ENCODE data around the gene NFXL1. TPM values are rescaled to one million over a fixed set of nuclear protein-coding genes. Genes with fewer than 3 reads are reported as not detected.

Gene NFXL1
- total and polyA plus RNA-seq, 2 of the 4 experiments (the other 2 are of a cell fraction) = 13.9 to 23.1 TPM

GRCh38 chr4:47801481-47802002, 112.8 kb downstream of the NFXL1 start:
- ChIA-PET POLR2A (ENCODE audit: unreplicated experiment) (no interaction called here), CTCF (no interaction called here)
- no peak overlapping the region for H4K5ac ChIP-seq (ENCODE audit: low read depth, low read length)
- no peak for TF ChIP-seq NFE2L2 (IDR thresholded peaks at IDR 0.05; ENCODE audit: low read depth, low read length)
- TF ChIP-seq SMC3 (IDR thresholded peaks at IDR 0.05; ENCODE audit: low read depth, low read length) = no peak
- H2AK9ac ChIP-seq (replicated peaks; ENCODE audit: low read depth, low read length, poor library complexity) = no peak overlapping the region
- no peaks in the 10 kb centered on the region for H3K79me1 ChIP-seq (ENCODE audit: low read depth in 1 of 2, low read length in 2 of 2)
- H3K23ac ChIP-seq (ENCODE audit: low read depth, low read length) = no peak overlapping the region
- no peak overlapping the region for H2BK15ac ChIP-seq (ENCODE audit: low read depth, low read length)
- H3K36me3 ChIP-seq (ENCODE audit: control insufficient read depth, insufficient read depth, low read length) = no peaks in the 10 kb centered on the region
- no peak overlapping the region for H2BK5ac ChIP-seq (ENCODE audit: low read depth, low read length, poor library complexity, severe bottlenecking)
- no peak overlapping the region for H3K4me3 ChIP-seq (ENCODE audit: insufficient read depth, low read depth, low read length)
- WGBS, 2 experiments (ENCODE audit: extremely low coverage in 2 of 2, insufficient read length in 1 of 2) = no CpG with 5 or more reads among the region's 3 CpGs
- no peak overlapping the region for H2AK5ac ChIP-seq (ENCODE audit: low read depth, low read length)
- no peak overlapping the region for H4K8ac ChIP-seq (ENCODE audit: low read depth in 2 of 2, low read length in 2 of 2)
- in situ Hi-C loops (cut with MboI; ENCODE audit: low sequenced_read_pairs) = no loop called here
- no peaks in the 10 kb centered on the region for H3K9me3 ChIP-seq (ENCODE audit: control insufficient read depth, insufficient read depth, low read length)
- BruUV-seq (replicated peaks) = no TSS peak
- DNase-seq (no peak), ATAC-seq (ENCODE audit: low read depth) (no peak)
- H3K18ac ChIP-seq (ENCODE audit: low read depth, low read length) = no peak overlapping the region
- intact Hi-C loops (cut with micrococcal nuclease) = no loop called here
- H3K4me2 ChIP-seq (ENCODE audit: low read depth, low read length) = no peak overlapping the region
- H3K27ac ChIP-seq (ENCODE audit: insufficient read depth, low read length) = no peak overlapping the region
- no peak overlapping the region for H3K14ac ChIP-seq (replicated peaks; ENCODE audit: low read depth, low read length)
- H4K91ac ChIP-seq (ENCODE audit: insufficient read depth, low read depth, low read length) = no peak overlapping the region
- dilution Hi-C loops (cut with HindIII; ENCODE audit: low sequenced_read_pairs, unreplicated experiment) = no loop called here
- no peak overlapping the region for H3K9ac ChIP-seq (ENCODE audit: low read depth, low read length)
- H2AFZ ChIP-seq (replicated peaks; ENCODE audit: low read length, poor library complexity) = no peak overlapping the region
- no peak overlapping the region for H3K56ac ChIP-seq (ENCODE audit: extremely low read depth, insufficient read depth, low read length)
- H3K4ac ChIP-seq (ENCODE audit: low read depth, low read length) = no peak overlapping the region
- H3K4me1 ChIP-seq (ENCODE audit: control insufficient read depth, insufficient read depth, low read length) = no peaks in the 10 kb centered on the region
- H4K20me1 ChIP-seq (ENCODE audit: insufficient read depth, low read length) = no peaks in the 10 kb centered on the region
- H3K9me1 ChIP-seq (ENCODE audit: insufficient read depth, low read length) = no peaks in the 10 kb centered on the region
- no peak overlapping the region for H2BK120ac ChIP-seq (ENCODE audit: low read depth, low read length)
- no peaks in the 10 kb centered on the region for H3K27me3 ChIP-seq (ENCODE audit: control insufficient read depth, insufficient read depth, low read length)
- H2BK20ac ChIP-seq (ENCODE audit: low read depth, low read length) = no peak overlapping the region
